Spleen (tissue), 11 donors: Measurements from ENCODE around the gene UMOD. TPM values are rescaled to one million over a fixed set of nuclear protein-coding genes. Genes with fewer than 3 reads are reported as not detected.

ENCODE experiments used
- DNase-seq: peaks from one replicate; pipeline ENCODE4 v3.0.0-alpha.2; 2020
- H3K27ac ChIP-seq, 8 donors: fragments of 200-600 bp; sonication (generic) in 7 of 8; 1 replicate in 4 of 8; 2 replicates in 4 of 8; pipeline versions ENCODE4 v1.5.0 to v1.8.0; 2016 to 2021; ENCODE audit warnings: inconsistent platforms in 4 of 8, mild to moderate bottlenecking in 4 of 8, moderate library complexity in 1 of 8
- H3K27me3 ChIP-seq, 7 donors: fragments of 200-600 bp; sonication (generic) in 6 of 7; replicated peaks in 1 of 7; 1 replicate in 4 of 7; 2 replicates in 3 of 7; pipeline versions ENCODE4 v1.5.0 to v1.8.0; 2016 to 2021; ENCODE audit warnings: inconsistent platforms in 3 of 7, mild to moderate bottlenecking in 1 of 7
- H3K36me3 ChIP-seq, 6 donors: fragments of 200-600 bp; sonication (generic) in 5 of 6; 1 replicate in 4 of 6; 2 replicates in 2 of 6; pipeline versions ENCODE4 v1.5.0 to v1.8.0; 2016 to 2021; ENCODE audit warnings: inconsistent platforms in 2 of 6
- H3K4me1 ChIP-seq, 6 donors: fragments of 200-600 bp; sonication (generic) in 5 of 6; 1 replicate in 3 of 6; 2 replicates in 3 of 6; pipeline versions ENCODE4 v1.5.0 to v1.8.0; 2016 to 2021; ENCODE audit warnings: inconsistent platforms in 3 of 6
- H3K4me3 ChIP-seq, 8 donors: fragments of 200-600 bp; sonication (generic) in 7 of 8; 1 replicate in 4 of 8; 2 replicates in 4 of 8; pipeline versions ENCODE4 v1.5.0 to v1.8.0; 2016 to 2021; ENCODE audit warnings: inconsistent platforms in 4 of 8, mild to moderate bottlenecking in 4 of 8, moderate library complexity in 2 of 8
- H3K9me3 ChIP-seq, 8 donors: fragments of 200-600 bp; sonication (generic) in 7 of 8; 1 replicate in 4 of 8; 2 replicates in 4 of 8; pipeline versions ENCODE4 v1.5.0 to v1.8.0; 2016 to 2021; ENCODE audit warnings: inconsistent platforms in 4 of 8
- CTCF ChIP-seq, 11 experiments: fragments of 200-600 bp in 7 of 11; fragments of 450-650 bp in 4 of 11; sonication (generic) in 4 of 11; IDR thresholded peaks in 8 of 11; conservative IDR thresholded peaks in 3 of 11; 1 replicate in 7 of 11; 2 replicates in 4 of 11; pipeline versions ENCODE4 v1.4.0 to v1.8.0; 2016 to 2021; ENCODE audit warnings: antibody characterized with exemption in 11 of 11, inconsistent platforms in 4 of 11, mild to moderate bottlenecking in 1 of 11
- POLR2A ChIP-seq, 3 donors: fragments of 450-650 bp; IDR thresholded peaks; one replicate each; pipeline ENCODE4 v1.5.1; 2017; ENCODE audit warnings: antibody characterized with exemption in 3 of 3, mild to moderate bottlenecking in 1 of 3
- POLR2AphosphoS5 ChIP-seq, 3 donors: sonication (generic); formaldehyde crosslinking; IDR thresholded peaks; one replicate each; pipeline ENCODE4 v1.5.1; 2017; ENCODE audit warnings: antibody characterized with exemption in 3 of 3
- WGBS, 5 donors: extraction: QIAGEN DNeasy Blood & Tissue Kit in 3 of 5; methylation state at CpG; one replicate each; pipeline versions ENCODE4 v1.1.5 to v1.1.7; 2013 to 2018; 5-methylcytosine and 5-hydroxymethylcytosine counted together
- intact Hi-C: fragments of 100-400 bp; cut with DNase I; formaldehyde crosslinking; loops from one replicate; pipeline ENCODE4 v1.15.0; 2023; ENCODE audit warnings: low total_unique reads
- polyA plus RNA-seq, 3 donors: library from polyadenylated mRNA; stranded (reverse); fragments of 200-250 nt; gene quantifications; one replicate each; pipeline ENCODE4 v1.2.1, GENCODE V29; 2013
- total RNA-seq, 7 donors: library from RNA; depleted of rRNA in 3 of 7; stranded (reverse); fragments of >200 nt in 3 of 7; fragmentation: NEBNext Ultra II Directional in 4 of 7; extraction: Animal tissue kit (Norgen Biotek cat#: 25700) in 4 of 7; gene quantifications; one replicate each; pipeline versions ENCODE4 v1.1.0 to v1.2.1, GENCODE V29; 2016 to 2021
- donor health status: healthy with polysubstance abuse.
- donor health status: DM: no; HTN: no; CAD: no; lungs with moderate emphysema.
- donor health status: DM: no; HTN: no; CAD: no.
- donor health status: Bipolar disorder and iron deficiency.
- donor health status: healthy.
- donor health status: DM: no; HTN: no; CAD: no.
- donor health status: DM: yes; HTN: yes; CAD: no.

The UMOD gene
- total and polyA plus RNA-seq, 10 donors = 0.17 TPM; not detected in 9

- Histone ChIP-seq H3K9me3 (no peaks in the 10 kb centered on the region), H3K27ac (no peak overlapping the region), H3K36me3 (no peaks in the 10 kb centered on the region), H3K4me1 (no peaks in the 10 kb centered on the region), H3K4me3 (no peak overlapping the region), H3K27me3 (peaks cover 0 to 12% (median 0%) of the 10 kb centered on the region in 7 donors)
- TF ChIP-seq CTCF (IDR thresholded peaks at IDR 0.05 in 8 of 11, conservative IDR thresholded peaks at IDR 0.05 in 3 of 11) (no peak), POLR2AphosphoS5 (IDR thresholded peaks at IDR 0.05) (no peak), POLR2A (IDR thresholded peaks at IDR 0.05) (no peak)
- 60 to 77% (median 68%) methylated on average over 3 of the region's 3 CpGs for WGBS, 5 donors
- DNase-seq = no peak
- intact Hi-C loops = no loop called here
Measured at GRCh38 chr16:20326321-20326720, 26.2 kb downstream of the UMOD start.

- TF ChIP-seq POLR2A (IDR thresholded peaks at IDR 0.05) (no peak), POLR2AphosphoS5 (IDR thresholded peaks at IDR 0.05) (no peak), CTCF (IDR thresholded peaks at IDR 0.05 in 8 of 11, conservative IDR thresholded peaks at IDR 0.05 in 3 of 11) (no peak)
- Histone ChIP-seq H3K9me3 (no peaks in the 10 kb centered on the region), H3K36me3 (no peaks in the 10 kb centered on the region), H3K27me3 (peaks cover 0 to 12% (median 0%) of the 10 kb centered on the region in 7 donors), H3K27ac (no peak overlapping the region), H3K4me3 (no peak overlapping the region), H3K4me1 (no peaks in the 10 kb centered on the region)
- intact Hi-C loops = no loop called here
- no peak for DNase-seq
- WGBS, 5 donors = 41 to 72% (median 57%) methylated on average over 3 of the region's 3 CpGs
Measured at GRCh38 chr16:20325005-20325404, 27.5 kb downstream of the UMOD start.

- Histone ChIP-seq H3K9me3 (no peaks in the 10 kb centered on the region), H3K27me3 (peaks cover 0 to 12% (median 0%) of the 10 kb centered on the region in 7 donors), H3K4me1 (no peaks in the 10 kb centered on the region), H3K36me3 (no peaks in the 10 kb centered on the region), H3K4me3 (no peak overlapping the region), H3K27ac (no peak overlapping the region)
- DNase-seq = no peak
- TF ChIP-seq CTCF (IDR thresholded peaks at IDR 0.05 in 8 of 11, conservative IDR thresholded peaks at IDR 0.05 in 3 of 11) (no peak), POLR2AphosphoS5 (IDR thresholded peaks at IDR 0.05) (no peak), POLR2A (IDR thresholded peaks at IDR 0.05) (no peak)
- intact Hi-C loops = no loop called here
- WGBS, 5 donors = 77 to 86% (median 78%) methylated on average over 7 to 9 of the region's 9 CpGs
Measured at GRCh38 chr16:20323591-20324117, 28.9 kb downstream of the UMOD start.

GRCh38 chr16:20322696-20323095 lies 29.8 kb downstream of the UMOD start:
- H3K4me1 ChIP-seq = no peaks in the 10 kb centered on the region
- DNase-seq = no peak
- no peaks in the 10 kb centered on the region for H3K36me3 ChIP-seq
- H3K4me3 ChIP-seq = no peak overlapping the region
- H3K27me3 ChIP-seq = peaks cover 0 to 12% (median 0%) of the 10 kb centered on the region in 7 donors
- intact Hi-C loops = no loop called here
- TF ChIP-seq POLR2A (IDR thresholded peaks at IDR 0.05) (no peak), POLR2AphosphoS5 (IDR thresholded peaks at IDR 0.05) (no peak), CTCF (IDR thresholded peaks at IDR 0.05 in 8 of 11, conservative IDR thresholded peaks at IDR 0.05 in 3 of 11) (no peak)
- 71 to 92% (median 88%) methylated on average over 2 to 4 of the region's 4 CpGs for WGBS, 5 donors
- no peak overlapping the region for H3K27ac ChIP-seq
- H3K9me3 ChIP-seq = no peaks in the 10 kb centered on the region
